ENCODE data around the gene KPNA2. TPM values are rescaled to one million over a fixed set of nuclear protein-coding genes. Genes with fewer than 3 reads are reported as not detected.

Gene KPNA2
- total and polyA plus RNA-seq, 9 of the 15 experiments (the other 6 are each of a cell fraction or from before 2014, with no cell fraction given): 132 to 984 (median 241) TPM

DNA sequence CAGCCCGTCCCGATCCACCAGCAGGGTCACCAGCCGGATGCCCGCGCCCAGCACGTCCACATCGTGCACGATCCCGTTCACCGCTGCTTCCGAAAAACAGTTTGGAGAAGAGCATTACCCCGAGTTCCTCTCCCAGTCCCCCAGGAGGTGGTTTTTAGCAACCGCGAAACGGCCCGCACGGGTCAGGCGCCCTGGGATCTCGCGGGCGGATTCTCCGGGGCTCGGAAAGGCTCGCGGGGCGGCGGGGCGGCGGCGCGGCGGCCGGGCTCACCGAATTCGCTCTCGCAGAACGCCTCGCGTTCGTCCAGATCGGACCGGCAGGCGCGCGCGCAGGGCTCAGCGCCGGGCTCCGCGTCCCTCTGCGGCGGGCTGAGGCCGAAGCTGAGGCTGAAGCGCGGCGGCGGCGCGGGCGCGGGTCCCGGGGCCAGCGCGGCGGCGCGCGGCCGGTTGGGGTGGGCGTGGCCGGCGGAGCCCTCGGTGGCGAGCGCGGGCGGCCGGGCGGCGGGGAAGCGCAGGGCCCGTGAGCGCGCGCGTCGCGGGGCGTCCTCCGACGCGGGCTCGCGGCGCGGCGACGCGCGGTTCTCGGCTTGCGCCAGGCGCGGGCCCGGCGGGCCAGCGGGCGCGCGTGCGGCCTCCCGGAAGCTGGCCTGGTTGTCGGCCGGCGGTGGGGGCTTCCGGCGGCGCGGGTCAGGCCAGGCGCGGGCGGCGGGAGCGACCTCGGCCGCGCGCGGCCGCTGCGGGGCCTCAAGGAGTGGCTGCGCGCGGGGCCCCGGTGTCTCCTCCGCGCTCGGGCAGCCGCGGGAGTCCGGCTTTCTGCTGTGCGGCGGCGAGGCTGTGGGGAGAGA lies 42.2 kb upstream of the KPNA2 start (continued):
- TF ChIP-seq, protein P1, sequence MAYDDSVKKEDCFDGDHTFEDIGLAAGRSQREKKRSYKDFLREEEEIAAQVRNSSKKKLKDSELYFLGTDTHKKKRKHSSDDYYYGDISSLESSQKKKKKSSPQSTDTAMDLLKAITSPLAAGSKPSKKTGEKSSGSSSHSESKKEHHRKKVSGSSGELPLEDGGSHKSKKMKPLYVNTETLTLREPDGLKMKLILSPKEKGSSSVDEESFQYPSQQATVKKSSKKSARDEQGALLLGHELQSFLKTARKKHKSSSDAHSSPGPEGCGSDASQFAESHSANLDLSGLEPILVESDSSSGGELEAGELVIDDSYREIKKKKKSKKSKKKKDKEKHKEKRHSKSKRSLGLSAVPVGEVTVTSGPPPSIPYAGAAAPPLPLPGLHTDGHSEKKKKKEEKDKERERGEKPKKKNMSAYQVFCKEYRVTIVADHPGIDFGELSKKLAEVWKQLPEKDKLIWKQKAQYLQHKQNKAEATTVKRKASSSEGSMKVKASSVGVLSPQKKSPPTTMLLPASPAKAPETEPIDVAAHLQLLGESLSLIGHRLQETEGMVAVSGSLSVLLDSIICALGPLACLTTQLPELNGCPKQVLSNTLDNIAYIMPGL (CRISPR knock-in tag; IDR thresholded peaks at IDR 0.05): no peak
- TF ChIP-seq SLC30A9 (CRISPR knock-in tag; IDR thresholded peaks at IDR 0.05) (no peak), CBX8 (IDR thresholded peaks at IDR 0.05; ENCODE audit: borderline replicate concordance, extremely low read depth, low read depth, low read length, poor library complexity, severe bottlenecking) (no peak), TCF7L2 (IDR thresholded peaks at IDR 0.05; ENCODE audit: low read depth, low read length) (no peak), RBM25 (IDR thresholded peaks at IDR 0.05; ENCODE audit: low read depth, low read length, severe bottlenecking) (no peak), MECOM (CRISPR knock-in tag; IDR thresholded peaks at IDR 0.05) (no peak), SRSF1 (IDR thresholded peaks at IDR 0.05; ENCODE audit: low read depth, low read length) (no peak), ATF1 (CRISPR knock-in tag; IDR thresholded peaks at IDR 0.05) (no peak), ATF1 (tag; IDR thresholded peaks at IDR 0.05) (no peak), NUFIP1 (IDR thresholded peaks at IDR 0.05; ENCODE audit: partially characterized antibody) (no peak), ZNF586 (CRISPR knock-in tag; conservative IDR thresholded peaks at IDR 0.05) (no peak), ESRRA (IDR thresholded peaks at IDR 0.05; ENCODE audit: borderline replicate concordance, low read depth) (no peak), SUPT5H (IDR thresholded peaks at IDR 0.05) (0 out of 2 replicates have a peak, but pooled peaks have one; percentile 8), ZNF778 (CRISPR knock-in tag; IDR thresholded peaks at IDR 0.05) (no peak), RFX7 (CRISPR knock-in tag; IDR thresholded peaks at IDR 0.05) (no peak), FOXP1 (CRISPR knock-in tag; IDR thresholded peaks at IDR 0.05) (peak; percentile 31; the same call in 1 of the 2 replicates), KLF13 (tag; IDR thresholded peaks at IDR 0.05; ENCODE audit: borderline replicate concordance, low read depth) (no peak), DACH1 (IDR thresholded peaks at IDR 0.05; ENCODE audit: partially characterized antibody) (no peak), RBM15 (IDR thresholded peaks at IDR 0.05; ENCODE audit: insufficient read depth, low read length) (no peak), FOXK1 (CRISPR knock-in tag; IDR thresholded peaks at IDR 0.05; ENCODE audit: borderline replicate concordance) (no peak)
- TF ChIP-seq, protein P2, sequence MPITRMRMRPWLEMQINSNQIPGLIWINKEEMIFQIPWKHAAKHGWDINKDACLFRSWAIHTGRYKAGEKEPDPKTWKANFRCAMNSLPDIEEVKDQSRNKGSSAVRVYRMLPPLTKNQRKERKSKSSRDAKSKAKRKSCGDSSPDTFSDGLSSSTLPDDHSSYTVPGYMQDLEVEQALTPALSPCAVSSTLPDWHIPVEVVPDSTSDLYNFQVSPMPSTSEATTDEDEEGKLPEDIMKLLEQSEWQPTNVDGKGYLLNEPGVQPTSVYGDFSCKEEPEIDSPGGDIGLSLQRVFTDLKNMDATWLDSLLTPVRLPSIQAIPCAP (CRISPR knock-in tag; IDR thresholded peaks at IDR 0.05; ENCODE audit: borderline replicate concordance): no peak
- TF ChIP-seq, protein P3, sequence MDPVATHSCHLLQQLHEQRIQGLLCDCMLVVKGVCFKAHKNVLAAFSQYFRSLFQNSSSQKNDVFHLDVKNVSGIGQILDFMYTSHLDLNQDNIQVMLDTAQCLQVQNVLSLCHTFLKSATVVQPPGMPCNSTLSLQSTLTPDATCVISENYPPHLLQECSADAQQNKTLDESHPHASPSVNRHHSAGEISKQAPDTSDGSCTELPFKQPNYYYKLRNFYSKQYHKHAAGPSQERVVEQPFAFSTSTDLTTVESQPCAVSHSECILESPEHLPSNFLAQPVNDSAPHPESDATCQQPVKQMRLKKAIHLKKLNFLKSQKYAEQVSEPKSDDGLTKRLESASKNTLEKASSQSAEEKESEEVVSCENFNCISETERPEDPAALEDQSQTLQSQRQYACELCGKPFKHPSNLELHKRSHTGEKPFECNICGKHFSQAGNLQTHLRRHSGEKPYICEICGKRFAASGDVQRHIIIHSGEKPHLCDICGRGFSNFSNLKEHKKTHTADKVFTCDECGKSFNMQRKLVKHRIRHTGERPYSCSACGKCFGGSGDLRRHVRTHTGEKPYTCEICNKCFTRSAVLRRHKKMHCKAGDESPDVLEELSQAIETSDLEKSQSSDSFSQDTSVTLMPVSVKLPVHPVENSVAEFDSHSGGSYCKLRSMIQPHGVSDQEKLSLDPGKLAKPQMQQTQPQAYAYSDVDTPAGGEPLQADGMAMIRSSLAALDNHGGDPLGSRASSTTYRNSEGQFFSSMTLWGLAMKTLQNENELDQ (CRISPR knock-in tag; IDR thresholded peaks at IDR 0.05; ENCODE audit: borderline replicate concordance): no peak

Data from K562 (cell line).